ENCODE results near the gene LSMEM2. TPM values are rescaled to one million over a fixed set of nuclear protein-coding genes. Genes with fewer than 3 reads are reported as not detected.
A peak's percentile ranks its signal among the peaks of the same experiment; 100 is the strongest.
"Not testable (repeated sequence)": the region's sequence is repeated elsewhere in the genome, so short reads cannot be mapped to it uniquely, and the experiment has no call there.

LSMEM2 gene
- total and polyA plus RNA-seq, 9 of the 15 experiments (the other 6 are each of a cell fraction or from before 2014, with no cell fraction given) = not detected

GRCh38 chr3:50271314-50271936 is 7.5 kb upstream of the LSMEM2 start:
- ATAC-seq (no peak), DNase-seq (ENCODE audit: extremely low read depth in 1 of 4, low spot score in 3 of 4) (no peak), FAIRE-seq (no peak)
- CTCF ChIA-PET (ENCODE audit: low intra/inter-chr PET ratio) = interaction anchor here (1.2 to 4.1 kb wide), 2 partner anchors 44 to 77 kb away, joined by 4 to 37 read pairs; no protein-coding TSS in a partner anchor
- Histone ChIP-seq H3K9ac (ENCODE audit: insufficient read depth in 1 of 2, low read depth in 2 of 2, low read length in 2 of 2) (peak overlapping the region in 1 of 2 experiments; percentile 48; a peak in 1 of 4 replicates), H3K4me3 (no peak overlapping the region), H3K4me2 (ENCODE audit: insufficient read depth, low read length) (no peak overlapping the region), H4K20me1 (replicated peaks; ENCODE audit: control insufficient read depth, insufficient read depth, low read length) (no peaks in the 10 kb centered on the region; the same call in 1 of the 2 replicates), H3K27ac (ENCODE audit: extremely low read depth, low read depth, low read length) (no peak overlapping the region), H3K9me1 (ENCODE audit: control insufficient read depth, insufficient read depth, low read length) (no peaks in the 10 kb centered on the region), H3K36me3 (ENCODE audit: control insufficient read depth, insufficient read depth, low read length) (no peaks in the 10 kb centered on the region), H2AFZ (ENCODE audit: low read depth, low read length) (0 out of 2 replicates have a peak overlapping the region, but pooled peaks have one; percentile 31), H3K79me2 (ENCODE audit: control insufficient read depth, insufficient read depth, low read length) (no peaks in the 10 kb centered on the region), H3K4me1 (replicated peaks in 1 of 2; ENCODE audit: control insufficient read depth in 2 of 2, insufficient read depth in 2 of 2, low read length in 2 of 2) (peaks cover 4 to 72% of the 10 kb centered on the region in 2 experiments; a peak in 3 of 5 replicates), H3K27me3 (ENCODE audit: control insufficient read depth in 2 of 2, insufficient read depth in 2 of 2, low read length in 2 of 2) (no peaks in the 10 kb centered on the region), H3K9me3 (replicated peaks; ENCODE audit: control insufficient read depth, insufficient read depth, low read depth, low read length) (no peaks in the 10 kb centered on the region)
- 27% methylated on average over 6 of the region's 10 CpGs for WGBS (ENCODE audit: insufficient coverage, low coverage, missing lambda C conversion rate)
- in situ Hi-C loops (cut with MboI) (loop anchor here (5.0 kb wide), 2 partner anchors 44 to 79 kb away; partner anchors contain the start of gene GNAT1), intact Hi-C loops (cut with micrococcal nuclease) (loop anchor here (5.0 kb wide), 1 partner anchor 149 kb away; no protein-coding TSS in a partner anchor)
- TF ChIP-seq, protein P1, sequence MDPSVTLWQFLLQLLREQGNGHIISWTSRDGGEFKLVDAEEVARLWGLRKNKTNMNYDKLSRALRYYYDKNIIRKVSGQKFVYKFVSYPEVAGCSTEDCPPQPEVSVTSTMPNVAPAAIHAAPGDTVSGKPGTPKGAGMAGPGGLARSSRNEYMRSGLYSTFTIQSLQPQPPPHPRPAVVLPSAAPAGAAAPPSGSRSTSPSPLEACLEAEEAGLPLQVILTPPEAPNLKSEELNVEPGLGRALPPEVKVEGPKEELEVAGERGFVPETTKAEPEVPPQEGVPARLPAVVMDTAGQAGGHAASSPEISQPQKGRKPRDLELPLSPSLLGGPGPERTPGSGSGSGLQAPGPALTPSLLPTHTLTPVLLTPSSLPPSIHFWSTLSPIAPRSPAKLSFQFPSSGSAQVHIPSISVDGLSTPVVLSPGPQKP (CRISPR knock-in tag; IDR thresholded peaks at IDR 0.05) = no peak
- TF ChIP-seq CTBP1 (IDR thresholded peaks at IDR 0.05; ENCODE audit: borderline replicate concordance) (peak; percentile 23; the same call in 1 of the 2 replicates), ZNF3 (CRISPR knock-in tag; IDR thresholded peaks at IDR 0.05) (no peak), TAF15 (IDR thresholded peaks at IDR 0.05; ENCODE audit: low read depth, low read length) (no peak), SAFB2 (IDR thresholded peaks at IDR 0.05; ENCODE audit: borderline replicate concordance, low read depth, low read length, severe bottlenecking) (no peak), EP300 (IDR thresholded peaks at IDR 0.05; ENCODE audit: low read length) (peak; percentile 16; the same call in 1 of the 2 replicates), COPS2 (conservative IDR thresholded peaks at IDR 0.05) (no peak), HNRNPUL1 (IDR thresholded peaks at IDR 0.05; ENCODE audit: low read length) (no peak), NR2C2 (CRISPR knock-in tag; IDR thresholded peaks at IDR 0.05) (no peak), NR2C2 (tag; IDR thresholded peaks at IDR 0.05) (peak; percentile 24; the same call in 1 of the 2 replicates), GATA2 (CRISPR knock-in tag; IDR thresholded peaks at IDR 0.05) (0 out of 2 replicates have a peak, but pooled peaks have one; percentile 8), ZNF212 (CRISPR knock-in tag; IDR thresholded peaks at IDR 0.05) (no peak), ZNF696 (CRISPR knock-in tag; conservative IDR thresholded peaks at IDR 0.05) (no peak)
- POLR2A ChIA-PET = interaction anchor here (0.6 to 1.3 kb wide), 4 partner anchors 28 to 95 kb away, joined by 3 to 4 read pairs (median 4); partner anchors contain the start of genes GNAI2 and TUSC2
- no TSS peak for BruUV-seq (replicated peaks)

DNA sequence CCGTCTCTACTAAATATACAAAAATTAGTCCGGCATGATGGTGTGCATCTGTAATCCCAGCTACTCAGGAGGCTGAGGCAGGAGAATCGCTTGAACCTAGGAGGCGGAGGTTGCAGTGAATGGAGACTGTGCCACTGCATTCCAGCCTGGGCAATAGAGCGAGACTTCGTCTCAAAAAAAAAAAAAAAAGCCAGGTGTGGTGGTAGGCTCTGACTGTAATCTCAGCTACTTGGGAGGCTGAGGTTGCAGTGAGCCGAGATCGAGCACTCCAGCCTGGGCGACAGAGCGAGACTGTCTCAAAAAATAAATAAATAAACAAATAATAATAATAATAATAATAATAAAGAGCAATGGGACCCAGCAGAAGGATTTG is 6.4 kb upstream of the LSMEM2 start:
- 39% methylated on average over 8 of the region's 10 CpGs for WGBS (ENCODE audit: insufficient coverage, low coverage, missing lambda C conversion rate)
- intact Hi-C loops (cut with micrococcal nuclease) = loop anchor here (5.0 kb wide), 1 partner anchor 150 kb away; no protein-coding TSS in a partner anchor

More for the DNA sequence above, 6.4 kb upstream of the LSMEM2 start:
- CTCF ChIA-PET (ENCODE audit: low intra/inter-chr PET ratio) = interaction anchor here (0.7 to 4.1 kb wide), 7 partner anchors 12 to 279 kb away, joined by 3 to 37 read pairs (median 7); partner anchors contain the start of gene GNAT1
- not testable (repeated sequence) for FAIRE-seq; H3K9ac ChIP-seq (ENCODE audit: insufficient read depth in 1 of 2, low read depth in 2 of 2, low read length in 2 of 2); DNase-seq (ENCODE audit: extremely low read depth in 1 of 4, low spot score in 3 of 4); BruUV-seq (replicated peaks); H3K9me3 ChIP-seq (replicated peaks; ENCODE audit: control insufficient read depth, insufficient read depth, low read depth, low read length); H3K27ac ChIP-seq (ENCODE audit: extremely low read depth, low read depth, low read length); H3K9me1 ChIP-seq (ENCODE audit: control insufficient read depth, insufficient read depth, low read length); H3K79me2 ChIP-seq (ENCODE audit: control insufficient read depth, insufficient read depth, low read length); H3K4me3 ChIP-seq; H3K27me3 ChIP-seq (ENCODE audit: control insufficient read depth in 2 of 2, insufficient read depth in 2 of 2, low read length in 2 of 2); H3K36me3 ChIP-seq (ENCODE audit: control insufficient read depth, insufficient read depth, low read length); H4K20me1 ChIP-seq (replicated peaks; ENCODE audit: control insufficient read depth, insufficient read depth, low read length); ATAC-seq
- peaks cover 4 to 64% of the 10 kb centered on the region in 2 experiments; a peak in 3 of 5 replicates for H3K4me1 ChIP-seq (replicated peaks in 1 of 2; ENCODE audit: control insufficient read depth in 2 of 2, insufficient read depth in 2 of 2, low read length in 2 of 2)
- in situ Hi-C loops (cut with MboI) = loop anchor here (5.0 kb wide), 2 partner anchors 45 to 80 kb away; partner anchors contain the start of gene GNAT1
- H2AFZ ChIP-seq (ENCODE audit: low read depth, low read length) = peak overlapping the region; percentile 96
- peak overlapping the region; percentile 88; the same call in 1 of the 2 replicates for H3K4me2 ChIP-seq (ENCODE audit: insufficient read depth, low read length)
- POLR2A ChIA-PET = interaction anchor here (1.3 kb wide), 1 partner anchor 56 kb away, joined by 4 read pairs; the partner anchor contains the start of gene TUSC2
